ENCODE results near the gene CPNE9. TPM values are rescaled to one million over a fixed set of nuclear protein-coding genes. Genes with fewer than 3 reads are reported as not detected.

Gene CPNE9
- total and polyA plus RNA-seq, 2 experiments from 2014 or later, result 7.0 to 8.8 TPM

- TF ChIP-seq CTCF (conservative IDR thresholded peaks at IDR 0.05; ENCODE audit: low read depth in 2 of 2) (no peak), EZH2 (IDR thresholded peaks at IDR 0.05; ENCODE audit: low read depth, unreplicated experiment) (no peak), REST (IDR thresholded peaks at IDR 0.05; ENCODE audit: unreplicated experiment) (no peak), POLR2AphosphoS5 (IDR thresholded peaks at IDR 0.05; ENCODE audit: low read depth) (no peak), JUNB (IDR thresholded peaks at IDR 0.05; ENCODE audit: unreplicated experiment) (no peak), ETS1 (IDR thresholded peaks at IDR 0.05) (no peak)
Observed at GRCh38 chr3:9690451-9691450, 12.9 kb upstream of the CPNE9 start (continued).

GRCh38 chr3:9691636-9692035, 12.0 kb upstream of the CPNE9 start:
- no peaks in the 10 kb centered on the region for H3F3A ChIP-seq (replicated peaks; ENCODE audit: low read depth)
- no peaks in the 10 kb centered on the region for H3K27me3 ChIP-seq (ENCODE audit: insufficient read depth)
- Mint-ChIP-seq H3K4me1 (no peaks in the 10 kb centered on the region), H3K4me3 (no peak overlapping the region), H3K27me3 (ENCODE audit: insufficient read depth, low read depth, poor library complexity) (peaks cover 2% of the 10 kb centered on the region), H3K27ac (no peak overlapping the region), H3K36me3 (ENCODE audit: low read depth) (peaks cover 23% of the 10 kb centered on the region), H3K9me3 (no peaks in the 10 kb centered on the region)
- no peak overlapping the region for H3K4me3 ChIP-seq
- no peak for DNase-seq (ENCODE audit: low spot score)
- no peak overlapping the region for H3K4me2 ChIP-seq
- no peaks in the 10 kb centered on the region for H3K9me2 ChIP-seq (ENCODE audit: insufficient read depth)
- no peak overlapping the region for H2AFZ ChIP-seq
- no peak for ATAC-seq
- H4K20me1 ChIP-seq (replicated peaks; ENCODE audit: insufficient read depth), result no peaks in the 10 kb centered on the region
- H3K36me3 ChIP-seq (ENCODE audit: insufficient read depth), result peaks cover 7% of the 10 kb centered on the region
- no peak overlapping the region for H3K27ac ChIP-seq (ENCODE audit: low read depth)
- H3K4me1 ChIP-seq (ENCODE audit: insufficient read depth), result no peaks in the 10 kb centered on the region
- no peaks in the 10 kb centered on the region for H3K79me2 ChIP-seq (replicated peaks; ENCODE audit: insufficient read depth)
- TF ChIP-seq ZNF114 (CRISPR knock-in tag; IDR thresholded peaks at IDR 0.05), result no peak
- TF ChIP-seq ZNF462 (CRISPR knock-in tag; IDR thresholded peaks at IDR 0.05), result no peak
- TF ChIP-seq CTCF (conservative IDR thresholded peaks at IDR 0.05; ENCODE audit: low read depth in 2 of 2), result no peak
